IPS-18c (cell line): Measurements from ENCODE around the gene KIF2C.

Experiments used
- H3K4me3 ChIP-seq: 2 replicates; pipeline ENCODE4 v1.7.0; 2013; ENCODE audit warnings: low read depth, mild to moderate bottlenecking, low read length, moderate library complexity; ENCODE audit not compliant: insufficient read depth
- H3K9me3 ChIP-seq: one replicate; pipeline ENCODE4 v1.6.1; 2013; ENCODE audit warnings: mild to moderate bottlenecking, low read length, moderate library complexity; ENCODE audit not compliant: control insufficient read depth, insufficient read depth

The KIF2C gene

GRCh38 chr1:44714532-44714931 is 25.1 kb upstream of the KIF2C start:
- H3K4me3 ChIP-seq, result no peak overlapping the region
- no peaks in the 10 kb centered on the region for H3K9me3 ChIP-seq

GRCh38 chr1:44714944-44715571 is 24.6 kb upstream of the KIF2C start:
- H3K4me3 ChIP-seq, result no peak overlapping the region
- no peaks in the 10 kb centered on the region for H3K9me3 ChIP-seq

GRCh38 chr1:44717156-44717555 is 22.5 kb upstream of the KIF2C start:
- Histone ChIP-seq H3K4me3 (no peak overlapping the region), H3K9me3 (no peaks in the 10 kb centered on the region)

GRCh38 chr1:44717653-44718052 is 22.0 kb upstream of the KIF2C start:
- H3K4me3 ChIP-seq, result no peak overlapping the region
- no peaks in the 10 kb centered on the region for H3K9me3 ChIP-seq

- no peaks in the 10 kb centered on the region for H3K9me3 ChIP-seq
- no peak overlapping the region for H3K4me3 ChIP-seq
These were observed 21.5 kb upstream of the KIF2C start for GRCh38 chr1:44718091-44718490.

- Histone ChIP-seq H3K9me3 (no peaks in the 10 kb centered on the region), H3K4me3 (no peak overlapping the region)
These were observed 20.3 kb upstream of the KIF2C start for GRCh38 chr1:44719318-44719717.

- no peak overlapping the region for H3K4me3 ChIP-seq
- H3K9me3 ChIP-seq, result no peaks in the 10 kb centered on the region
These were observed 19.4 kb upstream of the KIF2C start for GRCh38 chr1:44720281-44720680.

- Histone ChIP-seq H3K9me3 (no peaks in the 10 kb centered on the region), H3K4me3 (no peak overlapping the region)
These were observed 17.9 kb upstream of the KIF2C start for GRCh38 chr1:44721485-44722361.

- Histone ChIP-seq H3K9me3 (no peaks in the 10 kb centered on the region), H3K4me3 (no peak overlapping the region)
These were observed 16.6 kb upstream of the KIF2C start for GRCh38 chr1:44723064-44723463.

- Histone ChIP-seq H3K4me3 (no peak overlapping the region), H3K9me3 (no peaks in the 10 kb centered on the region)
These were observed 15.9 kb upstream of the KIF2C start for GRCh38 chr1:44723496-44724295.

- no peak overlapping the region for H3K4me3 ChIP-seq
- H3K9me3 ChIP-seq, result no peaks in the 10 kb centered on the region
These were observed 15.2 kb upstream of the KIF2C start for GRCh38 chr1:44724296-44724954.

- H3K4me3 ChIP-seq, result no peak overlapping the region; the same call in 1 of the 2 replicates
- H3K9me3 ChIP-seq, result no peaks in the 10 kb centered on the region
These were observed 14.5 kb upstream of the KIF2C start for GRCh38 chr1:44724955-44725698.

- no peaks in the 10 kb centered on the region for H3K9me3 ChIP-seq
- H3K4me3 ChIP-seq, result no peak within 1 kb of the TSS
These were observed 8.7 kb upstream of the KIF2C start, which contains the start of gene RNU5D-1 for GRCh38 chr1:44730741-44731512. Gene RNU5D-1, minus strand, starts transcription at chr1:44731170.

GRCh38 chr1:44733365-44733764 is 6.3 kb upstream of the KIF2C start:
- Histone ChIP-seq H3K4me3 (no peak overlapping the region), H3K9me3 (peaks cover 2% of the 10 kb centered on the region)

- H3K9me3 ChIP-seq, result peaks cover 2% of the 10 kb centered on the region
- no peak overlapping the region for H3K4me3 ChIP-seq
These were observed 5.9 kb upstream of the KIF2C start for GRCh38 chr1:44733784-44734183.

GRCh38 chr1:44735992-44736391 is 3.6 kb upstream of the KIF2C start:
- Histone ChIP-seq H3K9me3 (peaks cover 2% of the 10 kb centered on the region), H3K4me3 (no peak overlapping the region)
